ENCODE results near the gene PDE6B. TPM values are rescaled to one million over a fixed set of nuclear protein-coding genes. Genes with fewer than 3 reads are reported as not detected.

Gene PDE6B
- total RNA-seq, 4 donors from 2014 or later, result 0.81 to 5.5 (median 1.8) TPM

GRCh38 chr4:683982-684622 lies 58.7 kb downstream of the PDE6B start:
- Histone ChIP-seq H3K9me3 (no peaks in the 10 kb centered on the region), H3K36me3 (no peaks in the 10 kb centered on the region), H3K27ac (peak overlapping the region in 1 of 4 donors; percentile 29), H3K4me1 (peaks cover 0 to 62% (median 33%) of the 10 kb centered on the region in 3 donors), H3K4me3 (no peak overlapping the region), H3K27me3 (peaks cover 82% of the 10 kb centered on the region)
- no peak for ATAC-seq
- 0% methylated on average over 1 of the region's 19 CpGs; no CpG with 5 or more reads in 1 of the 2 donors for WGBS, 2 donors (ENCODE audit: low coverage in 1 of 2)
- peak in 3 of 4 experiments; percentile 46 to 62 (median 57) for TF ChIP-seq CTCF (IDR thresholded peaks at IDR 0.05)
- no peak for TF ChIP-seq POLR2AphosphoS5 (IDR thresholded peaks at IDR 0.05)

GRCh38 chr4:684623-685327 lies 59.4 kb downstream of the PDE6B start:
- Histone ChIP-seq H3K4me3 (no peak overlapping the region), H3K9me3 (no peaks in the 10 kb centered on the region), H3K36me3 (no peaks in the 10 kb centered on the region), H3K4me1 (peaks cover 0 to 69% (median 36%) of the 10 kb centered on the region in 3 donors), H3K27me3 (peaks cover 76% of the 10 kb centered on the region), H3K27ac (peak overlapping the region in 1 of 4 donors; percentile 29)
- WGBS, 2 donors (ENCODE audit: low coverage in 1 of 2), result no CpG with 5 or more reads among the region's 21 CpGs
- TF ChIP-seq EP300 (IDR thresholded peaks at IDR 0.05) (no peak), POLR2A (IDR thresholded peaks at IDR 0.05) (no peak), POLR2AphosphoS5 (IDR thresholded peaks at IDR 0.05) (no peak), CTCF (IDR thresholded peaks at IDR 0.05) (no peak)
- ATAC-seq, result no peak

GRCh38 chr4:685679-686412 lies 60.5 kb downstream of the PDE6B start:
- Histone ChIP-seq H3K4me1 (peaks cover 0 to 64% (median 29%) of the 10 kb centered on the region in 3 donors), H3K9me3 (no peaks in the 10 kb centered on the region), H3K27me3 (peaks cover 65% of the 10 kb centered on the region), H3K27ac (no peak overlapping the region), H3K4me3 (no peak overlapping the region), H3K36me3 (no peaks in the 10 kb centered on the region)
- TF ChIP-seq POLR2AphosphoS5 (IDR thresholded peaks at IDR 0.05), result no peak
- no peak for TF ChIP-seq EP300 (IDR thresholded peaks at IDR 0.05)
- 96% methylated on average over 7 of the region's 37 CpGs; no CpG with 5 or more reads in 1 of the 2 donors for WGBS, 2 donors (ENCODE audit: low coverage in 1 of 2)
- ATAC-seq, result no peak

GRCh38 chr4:686413-687040 lies 61.2 kb downstream of the PDE6B start:
- H3K9me3 ChIP-seq, result no peaks in the 10 kb centered on the region
- H3K4me1 ChIP-seq, result peaks cover 0 to 58% (median 29%) of the 10 kb centered on the region in 3 donors
- WGBS, 2 donors (ENCODE audit: low coverage in 1 of 2), result 84% methylated on average over 6 of the region's 31 CpGs; no CpG with 5 or more reads in 1 of the 2 donors
- no peak for ATAC-seq
- peaks cover 59% of the 10 kb centered on the region for H3K27me3 ChIP-seq
- peak overlapping the region in 3 of 4 donors; percentile 80 to 84 (median 81) for H3K27ac ChIP-seq
- H3K4me3 ChIP-seq, result no peak overlapping the region
- H3K36me3 ChIP-seq, result no peaks in the 10 kb centered on the region
- no peak for TF ChIP-seq CTCF (IDR thresholded peaks at IDR 0.05)
- TF ChIP-seq EP300 (IDR thresholded peaks at IDR 0.05), result no peak

Measured in gastroesophageal sphincter (tissue), 4 donors.